GM21619 (cell line): Measurements from ENCODE around the gene ALDH1L1.
"Not testable (repeated sequence)": the region's sequence is repeated elsewhere in the genome, so short reads cannot be mapped to it uniquely, and the experiment has no call there.

Experiments
- ATAC-seq: cut with Tn5 transposase; IDR thresholded peaks from one replicate; pipeline ENCODE4 v1.9.1; 2021; ENCODE audit not compliant: unreplicated experiment

ALDH1L1 gene

GRCh38 chr3:126085841-126086240 is 94.5 kb downstream of the ALDH1L1 start:
- ATAC-seq, result no peak

DNA sequence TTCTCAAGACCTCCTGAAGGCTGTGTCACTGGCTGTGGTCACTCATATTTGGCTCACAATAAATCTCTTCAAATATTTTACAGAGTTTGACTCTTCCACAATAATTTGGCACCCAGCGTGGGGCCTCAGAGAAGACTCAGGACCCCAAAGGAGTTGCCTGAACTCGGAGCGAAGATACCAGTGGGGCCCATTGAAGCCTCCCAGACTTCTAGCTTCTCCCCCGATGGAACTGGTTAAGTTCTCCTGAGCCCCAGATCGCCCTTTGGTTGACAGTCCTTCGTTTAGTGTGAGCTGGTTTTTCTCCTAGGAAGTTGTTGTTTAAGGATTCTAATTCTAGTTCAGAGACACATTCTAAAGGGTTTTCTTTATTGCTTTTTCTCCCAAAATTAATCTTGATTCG is 95.1 kb downstream of the ALDH1L1 start:
- no peak for ATAC-seq

GRCh38 chr3:126084768-126085180 is 95.6 kb downstream of the ALDH1L1 start:
- no peak for ATAC-seq

- ATAC-seq, result peak; percentile 93
Measured at GRCh38 chr3:126083913-126084767, 96.2 kb downstream of the ALDH1L1 start, which contains the start of gene SLC41A3. SLC41A3 (minus strand) TSS chr3:126084124; CDS start chr3:126068219, 15,905 bp downstream.

DNA sequence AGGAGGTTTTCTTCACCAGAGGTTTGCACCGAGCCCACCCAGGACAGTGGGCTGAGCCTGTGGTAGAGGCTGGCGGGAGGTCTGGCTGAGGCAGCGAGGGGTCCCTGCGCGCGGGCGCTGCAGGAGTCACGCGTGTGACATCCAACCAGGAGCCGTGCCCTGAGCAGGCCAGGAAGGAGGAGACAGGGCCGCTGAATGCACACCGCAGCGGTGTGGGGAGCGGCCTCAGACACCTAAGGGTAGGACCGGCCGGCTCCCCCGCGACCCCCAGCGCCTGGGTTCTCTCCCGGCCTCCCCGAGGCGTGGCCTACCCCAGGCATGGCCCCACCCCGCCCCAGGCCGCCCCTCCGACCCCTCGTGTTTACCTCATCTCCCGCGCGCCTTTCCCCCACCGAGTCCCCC is 96.9 kb downstream of the ALDH1L1 start:
- peak; percentile 44 for ATAC-seq

DNA sequence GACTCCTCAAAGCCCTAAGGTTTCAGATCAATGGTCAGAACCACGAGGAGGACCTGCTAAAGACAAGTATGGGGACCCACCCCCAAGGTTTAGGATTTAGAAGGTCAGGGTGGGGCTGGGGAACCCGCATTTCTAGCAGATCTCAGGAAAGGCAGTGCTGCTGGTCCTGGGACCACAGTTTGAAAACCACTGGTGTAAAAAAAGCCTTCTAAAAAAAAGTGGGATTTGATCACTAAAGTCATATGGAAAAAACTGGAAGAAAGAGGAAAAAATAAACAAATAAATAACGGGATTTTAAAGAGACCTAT is 97.3 kb downstream of the ALDH1L1 start:
- no peak for ATAC-seq

DNA sequence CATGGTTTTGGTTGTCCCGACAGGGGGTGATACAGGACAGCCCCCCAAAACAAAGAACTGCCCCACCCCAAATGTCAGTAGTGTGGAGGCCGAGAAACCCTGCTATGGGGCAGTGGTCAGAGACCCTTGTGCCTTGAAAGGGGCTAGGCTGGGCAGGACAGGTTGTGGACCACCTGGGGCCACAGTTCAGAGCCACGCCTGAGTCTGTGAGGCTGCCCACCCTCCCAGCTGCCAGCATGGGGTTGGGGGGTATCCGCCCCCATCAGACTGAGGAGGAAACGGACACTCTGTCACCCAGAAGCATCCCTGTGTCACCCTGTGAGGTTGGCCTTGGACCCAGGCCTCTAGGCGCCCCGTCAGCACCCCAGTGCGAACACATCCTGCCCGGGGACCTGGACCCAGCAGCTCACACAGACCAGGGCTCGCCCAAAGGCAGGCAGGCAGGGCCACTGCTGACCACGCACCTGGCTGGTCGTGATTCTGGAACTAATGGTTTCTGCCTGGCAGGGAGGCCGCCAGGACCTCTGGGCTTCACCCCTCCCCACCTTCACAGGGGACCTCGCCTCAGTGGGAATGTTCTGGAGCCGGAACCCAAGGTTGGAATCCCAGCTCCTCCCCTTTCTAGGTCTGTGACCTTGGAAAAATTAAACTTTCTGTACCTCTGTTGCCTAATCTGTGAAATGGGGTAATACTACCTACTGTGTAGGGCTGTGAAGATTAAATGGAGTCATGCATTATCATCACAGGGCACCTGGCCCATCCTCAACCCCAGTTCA is 97.8 kb downstream of the ALDH1L1 start:
- no peak for ATAC-seq

DNA sequence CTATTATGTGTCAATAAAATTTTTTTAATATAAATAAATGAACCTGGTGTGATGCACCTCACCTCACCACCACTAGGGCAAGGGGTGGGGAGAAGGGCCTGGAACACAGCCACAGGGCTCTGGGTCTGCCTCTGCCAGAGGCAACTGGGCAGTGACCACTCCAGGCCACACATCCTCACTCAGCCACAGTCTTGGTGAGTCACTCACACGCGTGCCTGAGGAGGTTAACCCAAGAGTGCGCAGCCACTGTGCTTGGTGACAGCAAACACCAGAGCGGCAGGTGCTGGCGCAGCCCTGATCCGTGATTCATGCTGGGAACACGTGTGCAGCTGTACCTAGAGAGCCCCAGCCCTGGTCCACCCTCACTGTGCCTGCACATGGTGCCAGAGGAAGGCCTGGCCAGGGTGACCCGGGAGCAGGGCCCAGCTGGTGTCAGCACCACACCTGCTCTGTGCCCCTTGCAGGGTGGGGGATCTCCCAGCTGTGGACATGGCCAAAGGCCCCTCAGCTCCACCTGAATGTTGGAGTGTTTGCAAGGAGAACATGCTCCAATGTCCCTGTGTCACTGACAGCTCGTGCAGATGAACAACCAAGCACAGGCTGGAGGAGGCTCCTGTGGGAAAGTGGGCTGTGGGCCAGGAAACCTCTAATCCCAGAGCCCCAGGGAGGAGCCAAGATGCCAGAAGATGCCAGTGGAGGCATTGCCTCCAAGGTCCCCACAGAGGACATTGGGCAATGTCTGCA is 98.6 kb downstream of the ALDH1L1 start:
- ATAC-seq, result no peak

DNA sequence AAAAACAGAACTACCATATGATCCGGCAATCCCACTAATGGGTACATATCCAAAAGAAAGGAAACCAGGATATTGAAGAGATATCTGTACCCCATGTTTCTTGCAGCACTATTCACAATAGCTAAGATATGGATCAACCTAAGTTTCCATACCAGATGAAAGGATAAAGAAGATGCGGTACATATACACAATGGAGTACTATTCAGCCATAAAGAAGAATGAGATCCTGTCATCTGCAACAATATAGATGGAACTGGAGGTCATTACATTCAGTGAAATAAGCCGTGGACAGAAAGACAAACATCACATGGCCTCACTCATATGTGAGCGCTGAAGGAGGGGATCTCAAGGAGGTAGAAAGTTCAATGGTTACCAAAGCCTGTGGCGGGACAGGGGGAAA is 99.4 kb downstream of the ALDH1L1 start:
- no peak for ATAC-seq

DNA sequence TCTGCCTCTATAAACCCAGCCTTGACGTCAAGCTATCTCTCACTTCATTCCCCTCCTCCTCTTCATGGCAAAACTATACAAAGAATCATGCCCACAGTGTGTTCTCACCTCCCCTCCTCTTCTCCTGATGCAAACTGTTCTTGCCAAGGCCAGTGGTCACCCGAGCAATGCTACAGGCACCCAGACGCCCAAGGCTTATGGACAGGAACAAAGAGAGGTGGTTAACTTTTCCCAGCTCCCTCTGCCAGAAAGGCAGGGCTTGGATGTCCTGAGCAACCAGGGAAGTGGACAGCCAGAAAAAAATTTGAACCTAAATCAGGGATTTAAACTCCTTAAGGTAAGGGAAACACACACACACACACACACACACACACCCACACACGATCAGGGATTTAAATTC is 101.5 kb downstream of the ALDH1L1 start:
- no peak for ATAC-seq

- ATAC-seq, result no peak
Measured at GRCh38 chr3:126077754-126078153, 102.6 kb downstream of the ALDH1L1 start.

DNA sequence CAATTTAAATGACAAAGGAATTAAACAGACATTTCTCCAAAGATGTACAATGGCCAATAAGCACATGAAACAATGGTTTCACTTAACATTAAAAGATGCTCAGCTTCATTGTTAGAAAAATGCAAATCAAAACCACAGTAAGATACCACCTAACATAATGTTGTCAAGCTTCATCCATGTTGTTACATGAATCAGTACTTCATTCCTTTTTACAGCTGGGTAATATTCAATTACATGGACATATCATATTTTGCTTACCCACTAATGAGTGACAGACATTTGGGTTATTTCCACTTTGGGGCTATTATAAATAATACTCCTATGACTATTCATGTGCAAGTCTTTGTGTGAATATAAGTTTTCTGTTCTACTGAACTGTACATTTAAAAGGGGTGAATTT is 104.2 kb downstream of the ALDH1L1 start:
- no peak for ATAC-seq

- ATAC-seq, result no peak
Measured at GRCh38 chr3:126070146-126070545, 110.2 kb downstream of the ALDH1L1 start.

DNA sequence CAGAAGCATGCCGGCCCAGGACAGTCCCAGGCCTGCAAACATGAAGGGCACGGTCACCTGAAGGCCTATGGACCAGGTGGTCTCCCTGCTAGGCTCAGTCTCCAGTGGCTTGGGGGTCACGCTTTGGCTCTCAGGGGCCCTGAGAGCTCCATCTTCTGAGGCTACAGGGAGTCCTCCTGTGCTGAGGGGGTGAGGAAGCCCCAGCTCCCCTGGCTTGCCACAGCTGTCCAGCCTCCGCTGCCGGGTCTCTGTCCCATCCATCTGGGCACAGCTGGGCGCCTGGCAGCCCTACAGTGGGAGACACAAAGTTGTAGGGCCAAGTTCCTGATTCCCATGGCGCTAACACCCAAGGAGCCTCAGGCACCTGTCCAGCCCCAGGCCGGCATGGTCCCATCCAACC is 112.4 kb downstream of the ALDH1L1 start:
- no peak for ATAC-seq

- ATAC-seq, result not testable (repeated sequence)
Measured at GRCh38 chr3:126066676-126067075, 113.7 kb downstream of the ALDH1L1 start.

- ATAC-seq, result no peak
Measured at GRCh38 chr3:126065876-126066275, 114.5 kb downstream of the ALDH1L1 start.

- no peak for ATAC-seq
Measured at GRCh38 chr3:126064627-126065258, 115.6 kb downstream of the ALDH1L1 start.

DNA sequence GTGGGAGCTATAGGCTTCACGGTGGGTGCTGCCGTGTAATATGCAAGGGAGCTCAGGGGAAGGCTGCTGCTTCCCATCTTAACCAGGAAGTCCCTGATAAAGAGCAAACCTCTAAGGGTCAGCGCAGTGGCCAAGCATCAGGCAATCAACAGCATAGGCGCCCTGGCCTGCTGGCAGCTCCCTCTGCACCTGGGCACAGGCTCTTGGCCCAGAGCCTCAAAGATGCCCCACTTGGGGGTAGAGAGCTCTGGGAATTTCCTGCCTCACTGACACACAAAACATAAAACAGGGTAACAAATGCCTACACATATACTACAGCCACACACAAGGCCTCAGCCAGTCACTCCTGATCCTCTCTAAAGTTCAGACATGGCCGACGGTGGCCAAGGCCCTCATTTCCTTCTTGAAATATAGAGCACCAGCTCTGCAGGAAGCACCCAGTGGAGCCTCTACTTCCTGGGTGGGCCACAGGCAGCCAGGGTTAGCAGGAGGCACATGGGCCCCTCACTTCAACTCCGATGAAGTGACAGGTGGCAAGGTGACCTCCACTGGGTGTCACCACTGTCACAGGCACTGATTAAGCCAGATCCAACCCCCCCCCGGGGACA is 116.9 kb downstream of the ALDH1L1 start:
- no peak for ATAC-seq

- no peak for ATAC-seq
Measured at GRCh38 chr3:126061301-126062032, 118.9 kb downstream of the ALDH1L1 start.

- ATAC-seq, result no peak
Measured at GRCh38 chr3:126060613-126061145, 119.7 kb downstream of the ALDH1L1 start.
